A673 (cell line): ENCODE measurements around the gene ATF5.

Source experiments
- EZH2 ChIP-seq: fragments of 200-600 bp; sonication (generic); IDR thresholded peaks from 2 replicates; pipeline ENCODE4 v1.6.1; 2017; ENCODE audit warnings: borderline replicate concordance, low read depth, mild to moderate bottlenecking, mixed read lengths, antibody characterized with exemption, low read length; ENCODE audit not compliant: poor library complexity, severe bottlenecking
- TF ChIP-seq, protein P1 (sequence below): fragments of 300-800, 200-600 bp; sonication (generic); conservative IDR thresholded peaks from 2 replicates; pipeline ENCODE4 v1.5.1; 2017; ENCODE audit warnings: low read depth, mild to moderate bottlenecking, antibody characterized with exemption, low read length, moderate library complexity, mixed read lengths

DNA sequence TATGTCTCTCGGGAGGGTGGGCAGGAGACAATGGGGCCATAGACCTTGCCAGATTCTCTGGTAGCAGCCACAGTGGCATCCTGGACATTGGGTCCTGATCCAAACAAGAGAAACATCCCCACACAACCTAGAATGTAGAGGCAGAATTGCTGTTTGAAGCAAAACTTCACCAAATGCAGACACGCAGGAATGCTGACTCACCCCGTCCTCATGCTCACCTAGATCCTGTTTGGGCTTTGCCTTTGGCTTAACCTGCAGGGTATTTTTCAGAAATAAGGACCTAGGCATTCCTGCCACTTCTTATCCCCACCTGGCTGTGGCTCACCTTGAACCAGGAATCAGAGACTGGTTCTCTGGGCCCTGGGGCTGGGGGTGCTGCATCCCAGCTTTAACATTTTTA, 44.2 kb upstream of the ATF5 start:
- TF ChIP-seq, protein P1, sequence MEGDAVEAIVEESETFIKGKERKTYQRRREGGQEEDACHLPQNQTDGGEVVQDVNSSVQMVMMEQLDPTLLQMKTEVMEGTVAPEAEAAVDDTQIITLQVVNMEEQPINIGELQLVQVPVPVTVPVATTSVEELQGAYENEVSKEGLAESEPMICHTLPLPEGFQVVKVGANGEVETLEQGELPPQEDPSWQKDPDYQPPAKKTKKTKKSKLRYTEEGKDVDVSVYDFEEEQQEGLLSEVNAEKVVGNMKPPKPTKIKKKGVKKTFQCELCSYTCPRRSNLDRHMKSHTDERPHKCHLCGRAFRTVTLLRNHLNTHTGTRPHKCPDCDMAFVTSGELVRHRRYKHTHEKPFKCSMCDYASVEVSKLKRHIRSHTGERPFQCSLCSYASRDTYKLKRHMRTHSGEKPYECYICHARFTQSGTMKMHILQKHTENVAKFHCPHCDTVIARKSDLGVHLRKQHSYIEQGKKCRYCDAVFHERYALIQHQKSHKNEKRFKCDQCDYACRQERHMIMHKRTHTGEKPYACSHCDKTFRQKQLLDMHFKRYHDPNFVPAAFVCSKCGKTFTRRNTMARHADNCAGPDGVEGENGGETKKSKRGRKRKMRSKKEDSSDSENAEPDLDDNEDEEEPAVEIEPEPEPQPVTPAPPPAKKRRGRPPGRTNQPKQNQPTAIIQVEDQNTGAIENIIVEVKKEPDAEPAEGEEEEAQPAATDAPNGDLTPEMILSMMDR: no peak
- no peak for TF ChIP-seq EZH2
